Prostate gland (tissue), 2 donors: ENCODE data around the gene RPL18A. TPM values are rescaled to one million over a fixed set of nuclear protein-coding genes. Genes with fewer than 3 reads are reported as not detected.

ENCODE experiments used
- DNase-seq: peaks from one replicate; pipeline ENCODE4 v3.0.0-alpha.2; 2019; ENCODE audit warnings: low spot score
- H3K27ac ChIP-seq, 2 donors: fragments of 200-600 bp; sonication (generic); 2 replicates each; pipeline ENCODE4 v1.5.1; 2017 to 2019
- H3K27me3 ChIP-seq: fragments of 200-600 bp; sonication (generic); replicated peaks from 2 replicates; pipeline ENCODE4 v1.5.1; 2019; ENCODE audit not compliant: insufficient read depth
- H3K36me3 ChIP-seq, 2 donors: fragments of 200-600 bp; sonication (generic); 1 replicate in 1 of 2; 2 replicates in 1 of 2; pipeline versions ENCODE4 v1.5.1 to v1.8.1; 2017 to 2019
- H3K4me1 ChIP-seq: fragments of 200-600 bp; sonication (generic); replicated peaks from 2 replicates; pipeline ENCODE4 v1.5.1; 2019
- H3K4me3 ChIP-seq, 2 donors: fragments of 200-600 bp; sonication (generic); 2 replicates each; pipeline ENCODE4 v1.5.1; 2017 to 2019
- H3K9me3 ChIP-seq: fragments of 200-600 bp; sonication (generic); 2 replicates; pipeline ENCODE4 v1.5.1; 2017
- POLR2A ChIP-seq: fragments of 450-650 bp; IDR thresholded peaks from one replicate; pipeline ENCODE4 v1.6.1; 2016; ENCODE audit warnings: antibody characterized with exemption, mild to moderate bottlenecking
- POLR2AphosphoS5 ChIP-seq: sonication (generic); formaldehyde crosslinking; IDR thresholded peaks from one replicate; pipeline ENCODE4 v1.6.1; 2017; ENCODE audit warnings: antibody characterized with exemption
- WGBS: methylation state at CpG from one replicate; pipeline ENCODE4 v1.1.5; 2018; 5-methylcytosine and 5-hydroxymethylcytosine counted together
- intact Hi-C: fragments of 100-400 bp; cut with DNase I; formaldehyde crosslinking; loops from one replicate; pipeline ENCODE4 v1.14.2; 2022
- total RNA-seq, 2 donors: library from RNA; depleted of rRNA; stranded (reverse); fragments of >200 nt; gene quantifications; one replicate each; pipeline ENCODE4 v1.1.0, GENCODE V29; 2016
- TF ChIP-seq, protein P1 (sequence below), 4 experiments: fragments of 200-600 bp in 2 of 4; fragments of 450-650 bp in 2 of 4; sonication (generic) in 2 of 4; IDR thresholded peaks; 1 replicate in 3 of 4; 2 replicates in 1 of 4; pipeline ENCODE4 v1.5.1; 2016 to 2019; ENCODE audit warnings: antibody characterized with exemption in 4 of 4, mild to moderate bottlenecking in 2 of 4, moderate library complexity in 2 of 4

The RPL18A gene
- total RNA-seq, 2 donors from 2014 or later: 1,351 to 1,892 TPM

- Histone ChIP-seq H3K27ac (peak overlapping the region in 1 of 2 donors; percentile 69), H3K4me1 (peaks cover 6% of the 10 kb centered on the region), H3K27me3 (no peaks in the 10 kb centered on the region), H3K36me3 (peaks cover 19 to 22% of the 10 kb centered on the region in 2 donors), H3K9me3 (no peaks in the 10 kb centered on the region), H3K4me3 (peak overlapping the region; percentile 53 to 92)
- DNase-seq: no peak
- TF ChIP-seq, protein P1, sequence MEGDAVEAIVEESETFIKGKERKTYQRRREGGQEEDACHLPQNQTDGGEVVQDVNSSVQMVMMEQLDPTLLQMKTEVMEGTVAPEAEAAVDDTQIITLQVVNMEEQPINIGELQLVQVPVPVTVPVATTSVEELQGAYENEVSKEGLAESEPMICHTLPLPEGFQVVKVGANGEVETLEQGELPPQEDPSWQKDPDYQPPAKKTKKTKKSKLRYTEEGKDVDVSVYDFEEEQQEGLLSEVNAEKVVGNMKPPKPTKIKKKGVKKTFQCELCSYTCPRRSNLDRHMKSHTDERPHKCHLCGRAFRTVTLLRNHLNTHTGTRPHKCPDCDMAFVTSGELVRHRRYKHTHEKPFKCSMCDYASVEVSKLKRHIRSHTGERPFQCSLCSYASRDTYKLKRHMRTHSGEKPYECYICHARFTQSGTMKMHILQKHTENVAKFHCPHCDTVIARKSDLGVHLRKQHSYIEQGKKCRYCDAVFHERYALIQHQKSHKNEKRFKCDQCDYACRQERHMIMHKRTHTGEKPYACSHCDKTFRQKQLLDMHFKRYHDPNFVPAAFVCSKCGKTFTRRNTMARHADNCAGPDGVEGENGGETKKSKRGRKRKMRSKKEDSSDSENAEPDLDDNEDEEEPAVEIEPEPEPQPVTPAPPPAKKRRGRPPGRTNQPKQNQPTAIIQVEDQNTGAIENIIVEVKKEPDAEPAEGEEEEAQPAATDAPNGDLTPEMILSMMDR (IDR thresholded peaks at IDR 0.05): no peak
- TF ChIP-seq POLR2AphosphoS5 (no peak), POLR2A (no peak)
- intact Hi-C loops: no loop called here
- WGBS: 43% methylated on average over 7 of the region's 7 CpGs
Measured at GRCh38 chr19:17860993-17861360, 1.3 kb downstream of the RPL18A start.

DNA sequence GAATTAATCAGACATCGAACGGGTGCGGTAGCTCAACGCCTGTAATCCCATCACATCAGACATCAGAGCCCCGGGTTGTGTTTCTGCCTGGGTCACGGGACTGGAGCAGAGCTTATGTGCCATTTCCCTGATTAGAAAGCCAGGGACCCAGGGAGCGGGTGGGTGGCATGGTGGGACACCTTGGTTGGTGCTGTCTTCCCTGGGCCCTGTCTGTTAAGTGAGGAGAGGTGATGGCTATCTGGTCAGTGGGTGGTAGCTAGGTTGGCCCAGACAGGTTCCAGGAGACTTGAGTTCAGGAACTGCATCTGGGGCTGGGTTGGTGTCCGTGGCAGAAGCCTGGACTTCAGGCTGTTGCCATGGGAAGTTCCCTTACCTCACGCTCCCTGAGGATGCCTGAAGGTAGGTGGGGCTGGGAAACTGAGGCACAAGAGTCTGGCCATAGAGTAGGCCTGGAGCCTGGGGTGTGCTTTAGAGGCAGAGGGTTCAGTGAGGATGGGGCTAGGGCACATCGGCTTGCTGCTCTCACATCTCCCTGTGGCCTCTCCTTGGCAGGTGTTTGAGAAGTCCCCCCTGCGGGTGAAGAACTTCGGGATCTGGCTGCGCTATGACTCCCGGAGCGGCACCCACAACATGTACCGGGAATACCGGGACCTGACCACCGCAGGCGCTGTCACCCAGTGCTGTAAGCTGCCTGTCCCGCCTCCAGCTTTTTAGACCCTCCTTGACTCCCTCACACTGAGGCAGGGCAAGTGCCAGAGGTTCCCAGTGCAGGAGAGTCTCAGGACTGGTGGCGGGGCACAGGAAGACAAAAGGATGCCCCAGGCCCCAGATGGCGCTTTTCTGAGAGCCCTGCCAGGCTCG is 2.1 kb downstream of the RPL18A start:
- no peak overlapping the region for H3K27ac ChIP-seq
- intact Hi-C loops: no loop called here
- DNase-seq: no peak
- no peaks in the 10 kb centered on the region for H3K27me3 ChIP-seq
- TF ChIP-seq POLR2AphosphoS5: no peak
- peak overlapping the region in 1 of 2 donors; percentile 53 for H3K4me3 ChIP-seq
- H3K9me3 ChIP-seq: no peaks in the 10 kb centered on the region
- H3K36me3 ChIP-seq: peaks cover 19 to 22% of the 10 kb centered on the region in 2 donors
- H3K4me1 ChIP-seq: peaks cover 6% of the 10 kb centered on the region
- 78% methylated on average over 17 of the region's 23 CpGs for WGBS

- Histone ChIP-seq H3K27ac (no peak overlapping the region), H3K4me1 (peaks cover 6% of the 10 kb centered on the region), H3K36me3 (peaks cover 19 to 22% of the 10 kb centered on the region in 2 donors), H3K4me3 (no peak overlapping the region), H3K9me3 (no peaks in the 10 kb centered on the region), H3K27me3 (no peaks in the 10 kb centered on the region)
- TF ChIP-seq, protein P1 (IDR thresholded peaks at IDR 0.05): no peak
- TF ChIP-seq POLR2AphosphoS5: no peak
- no peak for TF ChIP-seq POLR2A
- no peak for DNase-seq
- WGBS: 86% methylated on average over 31 of the region's 31 CpGs
- intact Hi-C loops: no loop called here
Measured at GRCh38 chr19:17862711-17863519, 3.2 kb downstream of the RPL18A start.

DNA sequence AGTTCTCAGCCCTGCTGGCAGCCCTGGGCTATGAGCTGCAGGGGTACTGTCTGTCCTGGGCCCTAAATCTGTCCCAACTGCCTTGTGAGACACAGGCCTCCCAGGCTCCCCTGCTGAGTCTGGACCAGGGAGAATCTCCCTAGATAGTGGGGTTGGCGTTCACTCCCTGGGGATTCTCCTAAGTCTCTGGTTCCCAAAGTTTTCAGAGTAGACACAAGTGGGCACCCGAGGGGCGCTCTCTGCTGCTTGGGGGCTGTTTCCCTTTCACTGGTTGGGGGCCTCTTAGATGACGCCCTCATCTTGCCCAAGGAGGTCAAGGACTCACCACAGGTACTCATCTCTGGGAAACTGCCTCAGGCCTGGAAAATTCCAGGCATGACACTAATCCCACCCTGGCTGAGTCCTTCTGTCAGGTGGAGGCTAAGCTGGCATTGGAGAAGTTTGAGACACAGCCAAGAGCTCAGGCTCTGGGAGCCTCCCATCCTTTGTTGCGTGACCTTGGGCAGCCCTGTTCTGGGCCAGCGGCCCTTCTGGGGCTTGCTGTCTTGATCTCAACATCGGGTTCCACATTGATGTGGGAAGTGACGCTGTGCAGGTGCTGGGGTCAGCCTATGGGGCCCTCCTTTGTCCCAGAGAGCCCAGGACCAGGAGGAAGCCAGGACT is 3.9 kb downstream of the RPL18A start:
- WGBS: 81% methylated on average over 8 of the region's 8 CpGs
- Histone ChIP-seq H3K4me3 (no peak overlapping the region), H3K36me3 (peaks cover 19 to 22% of the 10 kb centered on the region in 2 donors), H3K4me1 (peaks cover 6% of the 10 kb centered on the region), H3K27me3 (no peaks in the 10 kb centered on the region), H3K27ac (no peak overlapping the region), H3K9me3 (no peaks in the 10 kb centered on the region)
- TF ChIP-seq POLR2A (no peak), POLR2AphosphoS5 (no peak)
- TF ChIP-seq, protein P1 (IDR thresholded peaks at IDR 0.05): no peak
- DNase-seq: no peak
- intact Hi-C loops: no loop called here
